ENCODE results near the gene GTPBP8.

DNA sequence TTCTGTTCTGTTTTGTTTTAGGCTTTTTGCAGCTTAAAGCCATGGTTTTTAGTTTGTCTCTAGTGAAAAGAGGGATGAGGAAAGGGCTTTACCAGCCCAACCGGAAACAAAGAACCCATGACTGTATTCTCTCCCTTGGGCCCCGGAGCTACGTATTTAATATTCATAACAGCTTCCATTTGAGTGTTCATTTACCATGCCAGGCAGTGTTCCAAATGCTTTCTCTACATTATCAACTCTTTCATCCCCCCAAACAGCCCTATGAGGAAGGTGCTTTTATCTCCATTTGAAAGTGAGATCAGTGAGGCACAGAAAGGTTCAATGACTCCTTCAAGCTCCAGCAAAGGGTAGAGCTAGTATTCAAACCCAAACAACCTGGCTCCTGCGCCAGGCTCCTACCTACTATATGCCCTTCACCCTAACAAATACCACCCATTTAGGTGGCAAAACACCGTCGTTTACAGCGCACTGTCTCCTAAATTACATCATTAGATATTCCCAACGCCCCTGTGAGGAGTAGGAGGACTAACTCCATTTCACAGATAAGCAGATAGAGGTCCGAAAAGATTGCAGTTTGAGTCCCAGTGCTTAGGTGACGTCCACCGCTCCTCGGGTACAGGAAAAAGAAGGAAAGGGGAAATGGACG lies 27.9 kb downstream of the GTPBP8 start:
- TF ChIP-seq ZNF121 (tag by site-specific recombination; IDR thresholded peaks at IDR 0.05): no peak
- TF ChIP-seq ZNF558 (tag by site-specific recombination; IDR thresholded peaks at IDR 0.05): no peak
- TF ChIP-seq, protein P1, sequence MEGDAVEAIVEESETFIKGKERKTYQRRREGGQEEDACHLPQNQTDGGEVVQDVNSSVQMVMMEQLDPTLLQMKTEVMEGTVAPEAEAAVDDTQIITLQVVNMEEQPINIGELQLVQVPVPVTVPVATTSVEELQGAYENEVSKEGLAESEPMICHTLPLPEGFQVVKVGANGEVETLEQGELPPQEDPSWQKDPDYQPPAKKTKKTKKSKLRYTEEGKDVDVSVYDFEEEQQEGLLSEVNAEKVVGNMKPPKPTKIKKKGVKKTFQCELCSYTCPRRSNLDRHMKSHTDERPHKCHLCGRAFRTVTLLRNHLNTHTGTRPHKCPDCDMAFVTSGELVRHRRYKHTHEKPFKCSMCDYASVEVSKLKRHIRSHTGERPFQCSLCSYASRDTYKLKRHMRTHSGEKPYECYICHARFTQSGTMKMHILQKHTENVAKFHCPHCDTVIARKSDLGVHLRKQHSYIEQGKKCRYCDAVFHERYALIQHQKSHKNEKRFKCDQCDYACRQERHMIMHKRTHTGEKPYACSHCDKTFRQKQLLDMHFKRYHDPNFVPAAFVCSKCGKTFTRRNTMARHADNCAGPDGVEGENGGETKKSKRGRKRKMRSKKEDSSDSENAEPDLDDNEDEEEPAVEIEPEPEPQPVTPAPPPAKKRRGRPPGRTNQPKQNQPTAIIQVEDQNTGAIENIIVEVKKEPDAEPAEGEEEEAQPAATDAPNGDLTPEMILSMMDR (tag by site-specific recombination; IDR thresholded peaks at IDR 0.05): no peak
- TF ChIP-seq ZNF76 (tag by site-specific recombination; IDR thresholded peaks at IDR 0.05; ENCODE audit: borderline replicate concordance, low read depth): no peak
- no peak for TF ChIP-seq ZXDB (tag by site-specific recombination; IDR thresholded peaks at IDR 0.05)
- TF ChIP-seq, protein P2, sequence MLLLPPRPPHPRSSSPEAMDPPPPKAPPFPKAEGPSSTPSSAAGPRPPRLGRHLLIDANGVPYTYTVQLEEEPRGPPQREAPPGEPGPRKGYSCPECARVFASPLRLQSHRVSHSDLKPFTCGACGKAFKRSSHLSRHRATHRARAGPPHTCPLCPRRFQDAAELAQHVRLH (tag by site-specific recombination; IDR thresholded peaks at IDR 0.05): no peak
- TF ChIP-seq ZNF600 (tag by site-specific recombination; IDR thresholded peaks at IDR 0.05): no peak
- TF ChIP-seq, protein P3, sequence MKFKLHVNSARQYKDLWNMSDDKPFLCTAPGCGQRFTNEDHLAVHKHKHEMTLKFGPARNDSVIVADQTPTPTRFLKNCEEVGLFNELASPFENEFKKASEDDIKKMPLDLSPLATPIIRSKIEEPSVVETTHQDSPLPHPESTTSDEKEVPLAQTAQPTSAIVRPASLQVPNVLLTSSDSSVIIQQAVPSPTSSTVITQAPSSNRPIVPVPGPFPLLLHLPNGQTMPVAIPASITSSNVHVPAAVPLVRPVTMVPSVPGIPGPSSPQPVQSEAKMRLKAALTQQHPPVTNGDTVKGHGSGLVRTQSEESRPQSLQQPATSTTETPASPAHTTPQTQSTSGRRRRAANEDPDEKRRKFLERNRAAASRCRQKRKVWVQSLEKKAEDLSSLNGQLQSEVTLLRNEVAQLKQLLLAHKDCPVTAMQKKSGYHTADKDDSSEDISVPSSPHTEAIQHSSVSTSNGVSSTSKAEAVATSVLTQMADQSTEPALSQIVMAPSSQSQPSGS (tag by site-specific recombination; IDR thresholded peaks at IDR 0.05; ENCODE audit: low read depth): no peak
- TF ChIP-seq, protein P4, sequence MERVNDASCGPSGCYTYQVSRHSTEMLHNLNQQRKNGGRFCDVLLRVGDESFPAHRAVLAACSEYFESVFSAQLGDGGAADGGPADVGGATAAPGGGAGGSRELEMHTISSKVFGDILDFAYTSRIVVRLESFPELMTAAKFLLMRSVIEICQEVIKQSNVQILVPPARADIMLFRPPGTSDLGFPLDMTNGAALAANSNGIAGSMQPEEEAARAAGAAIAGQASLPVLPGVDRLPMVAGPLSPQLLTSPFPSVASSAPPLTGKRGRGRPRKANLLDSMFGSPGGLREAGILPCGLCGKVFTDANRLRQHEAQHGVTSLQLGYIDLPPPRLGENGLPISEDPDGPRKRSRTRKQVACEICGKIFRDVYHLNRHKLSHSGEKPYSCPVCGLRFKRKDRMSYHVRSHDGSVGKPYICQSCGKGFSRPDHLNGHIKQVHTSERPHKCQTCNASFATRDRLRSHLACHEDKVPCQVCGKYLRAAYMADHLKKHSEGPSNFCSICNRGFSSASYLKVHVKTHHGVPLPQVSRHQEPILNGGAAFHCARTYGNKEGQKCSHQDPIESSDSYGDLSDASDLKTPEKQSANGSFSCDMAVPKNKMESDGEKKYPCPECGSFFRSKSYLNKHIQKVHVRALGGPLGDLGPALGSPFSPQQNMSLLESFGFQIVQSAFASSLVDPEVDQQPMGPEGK (tag by site-specific recombination; IDR thresholded peaks at IDR 0.05): no peak

Data from HEK293 (cell line).